HG03558 (cell line): ENCODE data around the gene NIM1K.
"Not testable (repeated sequence)": the region's sequence is repeated elsewhere in the genome, so short reads cannot be mapped to it uniquely, and the experiment has no call there.

Experiments
- ATAC-seq: cut with Tn5 transposase; IDR thresholded peaks from one replicate; pipeline ENCODE4 v1.9.1; 2021; ENCODE audit warnings: moderate number of reproducible peaks; ENCODE audit not compliant: unreplicated experiment; ENCODE audit errors: extremely low read depth

Gene NIM1K

DNA sequence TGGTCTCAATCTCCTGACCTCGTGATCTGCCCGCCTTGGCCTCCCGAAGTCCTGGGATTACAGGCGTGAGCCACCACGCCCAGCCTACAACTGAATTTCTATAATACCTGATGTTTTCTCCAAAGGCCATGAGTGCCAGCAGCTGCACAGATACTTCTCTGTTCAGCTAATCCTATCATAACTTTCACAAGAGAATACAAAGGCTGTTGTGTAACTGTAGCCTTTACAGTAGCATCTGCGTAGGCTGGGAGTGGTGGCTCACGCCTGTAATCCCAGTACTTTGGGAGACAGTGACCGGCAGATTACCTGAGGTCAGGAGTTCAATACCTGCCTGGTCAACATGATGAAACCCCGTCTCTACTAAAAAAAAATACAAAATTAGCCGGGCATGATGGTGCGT lies 8.9 kb upstream of the NIM1K start:
- not testable (repeated sequence) for ATAC-seq

DNA sequence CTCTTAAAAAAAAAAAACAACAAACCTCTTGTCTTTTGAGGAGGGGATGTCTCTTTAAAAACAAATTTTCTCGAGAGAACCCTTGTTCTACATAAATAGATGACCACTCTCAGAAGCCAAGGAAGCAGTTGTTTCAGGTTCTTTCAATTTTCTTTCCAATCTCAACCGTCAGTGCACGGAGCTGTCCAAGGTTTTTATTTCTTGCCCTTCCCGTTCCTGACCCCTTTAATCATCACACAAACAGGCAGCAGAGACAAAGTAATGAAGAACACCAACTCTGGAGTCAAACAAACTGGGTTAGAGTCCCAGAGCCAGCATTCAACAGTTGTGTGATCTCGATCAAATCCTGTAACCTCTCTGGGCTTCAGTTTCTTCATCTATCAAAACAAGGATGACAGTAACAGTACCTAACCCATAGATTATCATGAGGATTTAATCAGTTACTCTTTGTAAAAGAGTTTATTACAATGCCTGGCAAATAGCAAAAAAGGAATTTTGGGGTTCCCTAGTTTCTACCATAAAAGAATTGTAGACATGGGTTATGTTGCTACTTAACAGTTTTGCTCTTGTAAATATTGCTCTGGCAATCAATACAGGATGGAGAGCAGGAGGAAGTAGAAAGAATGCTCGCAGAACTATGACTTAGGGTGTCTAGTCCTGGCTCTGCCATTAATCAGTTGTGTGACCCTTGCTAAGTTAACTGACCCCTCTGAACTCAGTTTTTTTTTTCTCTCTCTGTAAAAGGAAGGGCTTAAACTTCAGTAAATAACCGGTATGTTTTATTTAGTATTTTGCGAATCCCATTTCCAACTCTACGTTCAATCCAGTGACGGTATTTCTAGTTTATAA lies 1.0 kb upstream of the NIM1K start:
- no peak for ATAC-seq

DNA sequence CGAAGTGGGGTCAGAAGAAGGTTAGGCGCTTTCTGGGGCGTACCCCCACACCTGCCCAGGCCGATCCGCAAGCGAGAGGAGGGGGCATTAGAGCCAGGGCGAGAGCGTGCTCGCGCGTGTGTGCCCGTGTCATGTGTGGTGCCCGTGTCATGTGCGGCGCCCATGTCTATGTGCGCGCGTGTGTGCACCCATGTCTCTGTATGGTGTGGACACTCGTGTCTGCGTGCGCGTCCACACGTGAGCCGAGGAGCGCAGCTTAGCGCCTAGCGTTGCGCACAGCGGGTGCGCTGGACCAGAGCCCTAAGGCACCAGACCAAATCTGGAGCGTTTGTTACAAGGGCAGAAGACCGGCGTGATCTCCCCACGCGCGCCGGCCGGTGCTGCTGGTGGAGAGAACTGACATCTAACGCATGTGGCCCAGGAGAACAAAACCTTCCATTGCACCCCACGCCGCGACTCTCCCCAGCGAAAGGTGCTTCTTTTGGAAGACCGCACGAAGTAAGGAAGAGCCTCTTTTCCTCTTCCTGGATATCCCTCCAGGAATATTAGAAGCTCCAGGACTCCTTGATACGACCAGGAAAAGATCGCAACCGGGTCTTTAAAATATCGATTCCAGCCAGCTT lies 644 bp downstream of the NIM1K start:
- peak; percentile 2 for ATAC-seq

DNA sequence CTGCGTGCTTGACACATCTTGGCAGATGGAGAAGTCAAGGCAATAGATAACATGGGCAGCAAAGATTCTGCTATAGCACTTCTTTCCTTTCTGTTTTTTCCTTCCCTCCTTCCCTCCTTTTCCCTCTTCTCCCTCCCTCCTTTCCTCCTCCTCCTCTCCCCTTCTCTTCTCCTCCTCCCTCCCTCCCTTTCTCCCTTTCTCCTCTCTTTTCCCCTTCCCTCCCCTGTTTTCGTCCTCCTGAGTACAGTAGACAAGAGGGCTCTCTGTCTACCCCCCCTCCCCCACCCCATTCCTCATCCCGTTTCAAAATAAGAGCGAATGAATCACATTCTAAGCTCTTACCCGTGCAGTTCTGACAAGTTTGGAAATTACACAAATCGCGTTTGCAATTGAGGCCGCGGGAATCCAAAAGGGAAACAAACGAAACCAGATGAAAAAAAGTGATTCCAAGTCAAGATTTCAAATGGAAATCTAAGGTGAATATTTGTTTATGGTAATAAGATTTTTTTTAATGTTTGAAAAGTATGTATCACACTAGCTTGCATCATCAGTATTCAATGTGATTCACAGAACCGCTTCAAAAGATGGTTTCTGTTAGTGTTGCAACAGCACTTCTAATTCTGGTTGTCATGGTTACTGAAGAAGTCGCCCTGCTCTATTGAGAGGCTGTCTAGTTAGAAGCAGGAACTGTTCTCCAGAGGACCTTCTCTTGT lies 1.3 kb downstream of the NIM1K start:
- peak; percentile 48 for ATAC-seq

DNA sequence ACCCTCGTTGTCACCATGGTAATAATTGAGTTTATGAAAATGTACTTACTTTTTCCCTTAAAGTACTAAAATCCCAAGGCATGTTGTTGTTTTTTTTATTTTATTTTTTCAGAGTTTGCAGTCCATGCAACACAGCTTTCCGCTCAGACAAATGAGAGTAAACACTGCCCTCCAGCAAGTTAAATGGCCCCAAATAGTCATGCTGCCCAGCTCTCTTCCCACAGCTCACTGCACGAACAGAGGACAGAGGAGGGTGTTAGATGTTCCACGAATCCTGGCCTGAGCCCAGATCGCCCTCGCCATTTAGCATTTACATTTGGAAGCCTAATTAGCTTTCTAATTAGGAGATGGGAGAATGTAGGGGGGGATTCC lies 1.9 kb downstream of the NIM1K start:
- ATAC-seq = no peak

DNA sequence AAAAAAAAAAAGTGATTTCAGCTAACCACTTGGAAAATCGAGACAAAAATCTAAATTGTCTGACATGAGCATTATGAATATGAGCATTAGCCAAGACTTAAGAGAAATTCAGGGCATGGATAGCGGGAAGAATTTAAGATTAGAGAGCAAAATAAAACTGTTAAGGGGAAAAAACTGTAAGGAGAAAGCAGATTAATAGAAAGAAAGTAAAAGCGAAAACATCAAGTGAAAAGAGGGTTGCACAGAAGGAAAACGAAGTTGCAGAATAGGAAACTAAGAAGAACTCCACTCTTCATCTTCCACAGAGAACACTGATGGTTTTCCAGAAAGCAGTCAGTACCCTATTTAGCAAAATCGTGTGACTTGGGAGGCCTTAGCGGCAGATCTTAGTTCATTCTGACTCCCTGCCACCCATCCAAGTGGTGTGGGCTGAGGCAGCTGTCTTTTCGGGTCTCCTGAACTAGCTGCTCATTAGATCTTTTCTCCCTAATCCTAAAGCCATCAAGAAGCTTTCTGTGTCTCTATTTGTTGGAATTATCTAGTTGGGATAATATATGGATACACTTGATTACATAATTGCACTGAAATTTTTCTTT lies 3.7 kb downstream of the NIM1K start:
- ATAC-seq = no peak

DNA sequence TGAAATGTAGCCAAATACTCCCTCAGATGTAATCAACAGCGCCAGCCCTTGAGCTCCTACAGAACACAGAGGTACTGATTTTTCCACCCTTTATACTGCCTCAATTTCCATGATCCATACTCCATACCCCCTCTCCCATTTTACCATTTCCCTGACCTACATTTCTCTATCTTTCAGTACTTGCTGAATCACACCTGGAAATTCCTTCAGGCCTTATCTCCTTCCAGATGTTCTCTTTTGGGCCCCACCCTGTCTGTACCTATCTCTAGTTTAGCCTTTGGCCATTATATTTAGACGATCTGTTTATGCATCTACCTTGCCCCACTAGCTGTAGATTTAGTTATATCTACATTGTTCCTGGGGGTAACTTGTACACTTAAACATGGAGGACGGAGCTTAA lies 5.5 kb downstream of the NIM1K start:
- ATAC-seq = no peak

DNA sequence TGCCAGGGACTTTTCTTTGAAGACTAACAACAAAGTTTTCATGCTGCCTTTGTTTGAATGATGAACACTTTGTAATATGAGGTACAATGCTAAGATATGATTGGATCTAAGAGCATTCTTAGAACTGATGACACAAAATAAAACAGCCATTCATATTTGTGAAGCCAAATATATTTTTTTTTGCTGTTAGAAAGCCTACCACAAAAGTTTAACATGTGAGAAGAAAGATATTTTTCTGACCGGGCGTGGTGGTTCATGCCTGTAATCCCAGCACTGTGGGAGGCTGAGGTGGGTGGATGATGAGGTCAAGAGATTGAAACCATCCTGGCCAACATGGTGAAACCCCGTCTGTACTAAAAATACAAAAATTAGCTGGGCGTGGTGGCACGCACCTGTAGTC lies 9.4 kb downstream of the NIM1K start:
- not testable (repeated sequence) for ATAC-seq

DNA sequence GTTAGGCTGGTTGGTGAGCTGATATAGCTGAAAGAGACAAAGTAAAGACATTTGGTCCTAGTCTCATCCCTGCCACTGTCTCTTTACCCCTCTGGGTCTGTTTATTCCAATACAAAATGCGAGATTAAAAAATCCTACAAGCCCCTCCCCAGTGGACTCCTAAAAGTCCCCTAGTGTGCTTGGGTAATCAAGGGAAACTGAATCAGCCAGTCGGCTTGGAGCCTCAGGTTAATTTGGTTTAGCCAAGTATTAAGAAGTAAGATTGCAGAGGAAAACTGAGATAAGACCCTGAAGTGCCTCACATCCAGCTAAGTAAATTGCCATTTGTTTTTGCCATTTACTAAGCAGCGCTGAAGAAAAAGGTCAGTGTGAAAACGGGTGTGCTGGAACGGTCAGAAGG lies 10.4 kb downstream of the NIM1K start:
- no peak for ATAC-seq

DNA sequence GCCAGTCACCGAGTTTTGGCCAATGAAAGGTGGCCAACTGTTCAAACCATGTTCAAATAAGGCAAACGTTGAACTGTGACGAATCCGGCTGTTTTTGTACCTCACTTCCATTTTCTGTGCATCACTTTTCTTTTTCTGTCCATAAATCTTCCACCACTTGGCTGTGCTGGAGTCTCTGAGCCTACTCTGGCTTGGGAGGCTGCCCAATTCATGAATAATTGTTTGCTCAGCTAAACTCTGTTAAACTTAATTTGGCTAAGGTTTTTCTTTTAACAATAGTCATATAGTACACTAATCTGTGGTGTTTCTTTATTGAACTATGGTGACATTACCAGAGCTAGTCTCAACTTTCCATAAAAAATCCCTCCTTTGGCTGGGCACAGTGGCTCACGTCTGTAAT lies 11.3 kb downstream of the NIM1K start:
- no peak for ATAC-seq

DNA sequence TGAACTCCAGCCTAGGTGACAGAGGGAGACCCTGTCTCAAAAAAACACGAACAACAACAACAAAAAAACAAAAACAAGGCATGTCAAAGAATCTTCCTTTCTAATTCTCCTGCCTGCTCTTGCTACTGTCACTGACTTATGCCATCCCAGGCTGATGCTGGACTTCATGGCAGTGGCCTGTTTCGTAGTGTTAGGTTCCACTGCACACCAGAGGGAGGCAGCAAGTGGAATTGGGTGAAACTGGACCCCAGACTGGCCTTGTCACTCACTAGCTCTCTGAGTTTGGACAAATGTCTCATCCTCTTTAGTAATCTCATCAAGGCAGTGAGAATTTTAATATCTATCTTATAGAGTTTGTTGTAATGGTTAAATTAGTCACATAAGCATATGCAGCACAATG lies 12.9 kb downstream of the NIM1K start:
- no peak for ATAC-seq

DNA sequence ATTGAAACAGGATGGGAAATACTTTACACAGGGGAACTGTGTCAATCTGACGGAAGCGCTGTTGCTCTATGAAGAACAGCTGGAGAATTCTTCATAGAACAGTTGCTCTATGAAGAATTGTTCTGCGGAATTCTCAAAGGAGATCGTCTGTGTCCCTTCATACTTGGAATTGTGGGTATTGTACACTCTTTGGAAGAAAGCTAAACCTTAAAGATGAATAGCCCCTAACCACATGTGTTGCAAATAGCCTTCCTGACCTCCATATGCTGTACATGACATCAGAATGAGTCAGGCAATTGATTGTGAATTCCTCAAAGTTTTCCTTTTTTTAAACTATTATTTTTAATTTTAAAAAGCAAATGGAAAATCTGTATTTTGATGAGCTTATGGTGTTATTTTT lies 15.6 kb downstream of the NIM1K start:
- no peak for ATAC-seq

DNA sequence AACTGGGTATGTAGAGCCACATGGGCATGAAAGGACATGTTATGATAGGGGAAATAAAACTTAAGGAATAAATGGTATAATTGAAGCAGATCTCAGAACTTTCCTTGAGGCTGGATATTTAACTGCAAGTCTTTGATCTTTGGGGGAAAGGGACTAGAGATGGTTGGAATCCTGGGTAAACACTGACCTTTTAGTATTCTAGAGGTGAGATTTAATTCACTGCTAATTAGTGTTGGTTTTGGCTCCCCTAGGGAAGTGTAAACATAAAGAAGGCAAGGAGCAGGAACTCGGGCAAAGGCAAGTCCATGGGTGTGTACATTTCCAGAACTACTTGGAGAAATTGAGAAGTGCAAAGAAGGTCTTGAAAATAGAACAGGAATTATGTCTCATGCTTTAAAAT lies 16.6 kb downstream of the NIM1K start:
- no peak for ATAC-seq

DNA sequence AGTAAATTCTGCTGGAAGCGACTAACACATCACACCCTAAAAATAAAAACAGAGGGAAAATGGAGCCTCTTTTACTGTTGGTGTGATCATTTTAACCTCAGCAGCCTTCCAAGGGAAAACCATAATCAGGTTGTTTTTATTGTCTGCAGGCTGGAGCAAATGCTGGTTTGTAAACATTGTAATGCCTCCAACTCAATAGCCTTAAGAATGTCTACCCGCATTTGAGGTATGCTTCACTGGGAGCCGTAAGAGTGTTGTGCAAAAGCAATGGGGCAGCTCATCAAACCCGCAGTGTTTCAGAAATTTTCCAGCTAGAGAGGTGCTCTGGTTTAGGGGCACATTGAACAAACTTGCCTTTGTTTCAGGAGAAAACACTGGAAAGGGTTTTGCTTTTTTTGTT lies 17.0 kb downstream of the NIM1K start:
- no peak for ATAC-seq

DNA sequence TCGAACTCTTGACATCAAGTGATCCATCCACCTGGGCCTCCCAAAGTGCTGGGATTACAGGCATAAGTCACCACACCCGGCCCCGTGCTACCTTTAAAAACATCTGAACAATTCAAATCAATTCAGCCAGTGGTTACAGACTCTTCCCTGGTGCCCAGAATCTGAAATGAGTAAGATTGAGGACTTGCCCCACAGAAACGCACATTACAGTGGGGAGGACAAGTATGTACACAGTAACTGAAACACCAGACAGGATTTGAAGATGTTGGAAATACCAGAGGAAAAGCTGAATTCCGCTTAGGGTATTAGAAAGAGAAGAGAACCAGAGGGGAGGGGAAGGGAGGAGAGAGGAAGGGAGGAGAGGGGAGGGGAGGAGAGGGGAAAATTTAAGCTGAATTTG lies 17.8 kb downstream of the NIM1K start:
- no peak for ATAC-seq

DNA sequence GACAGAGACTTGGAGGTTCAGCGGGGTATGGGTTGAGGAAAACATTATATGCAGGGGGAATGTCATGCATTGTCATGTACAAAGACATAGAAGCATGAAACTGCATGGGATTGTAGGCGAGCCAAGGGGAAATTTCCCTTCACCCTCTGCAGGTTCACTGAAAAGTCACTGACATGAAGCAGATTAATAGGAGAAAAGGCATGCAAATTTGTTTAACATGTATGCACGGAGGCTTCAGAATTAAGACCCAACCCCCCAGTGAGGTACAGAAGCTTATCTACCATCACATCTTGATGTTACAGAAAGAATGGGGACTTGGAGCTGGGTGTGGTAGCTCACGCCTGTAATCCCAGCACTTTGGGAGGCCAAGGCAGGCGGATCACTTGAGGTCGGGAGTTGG lies 18.5 kb downstream of the NIM1K start:
- no peak for ATAC-seq

DNA sequence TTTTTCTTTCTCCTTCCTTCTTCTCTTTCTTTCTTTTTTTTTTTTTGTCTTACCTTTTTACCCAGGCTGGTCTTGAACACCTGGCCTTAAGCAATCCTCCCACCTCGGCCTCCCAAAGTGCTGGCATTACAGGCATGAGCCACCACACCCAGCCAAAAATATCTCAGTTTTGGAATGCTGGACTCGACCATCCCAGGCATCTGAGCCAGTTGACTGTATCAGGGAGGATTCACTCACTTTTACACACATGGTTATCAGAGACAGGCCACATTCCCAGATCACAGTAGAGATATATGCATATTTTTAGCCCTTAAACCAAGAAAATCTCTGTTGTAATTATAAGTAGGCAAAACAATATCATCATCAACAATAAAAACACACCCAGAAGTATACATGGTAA lies 21.9 kb downstream of the NIM1K start:
- no peak for ATAC-seq

DNA sequence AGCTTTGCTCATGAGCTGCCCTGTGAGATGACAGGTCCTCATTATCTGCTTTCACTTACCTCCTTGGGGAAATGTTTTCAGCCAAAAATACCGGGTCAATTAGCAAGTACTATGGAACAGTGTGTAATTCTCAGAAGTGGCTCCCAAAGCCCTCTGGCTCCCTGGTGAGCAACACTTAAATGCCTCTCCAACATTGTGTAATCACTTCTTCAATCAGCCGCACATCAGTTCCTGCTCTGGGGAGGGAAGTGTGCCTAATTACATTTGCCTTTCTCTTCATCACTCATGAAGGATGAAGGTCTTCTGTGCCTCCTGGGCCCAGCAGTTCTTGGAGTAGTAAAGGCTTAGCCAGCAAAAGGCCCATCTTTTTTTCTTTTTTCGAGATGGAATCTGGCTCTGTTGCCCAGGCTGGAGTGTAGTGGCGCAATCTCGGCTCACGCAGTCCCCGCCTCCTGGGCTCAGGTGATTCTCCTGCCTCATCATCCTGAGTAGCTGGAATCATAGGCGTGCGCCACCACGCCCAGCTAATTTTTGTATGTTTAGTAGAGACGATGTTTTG lies 23.1 kb downstream of the NIM1K start:
- no peak for ATAC-seq

DNA sequence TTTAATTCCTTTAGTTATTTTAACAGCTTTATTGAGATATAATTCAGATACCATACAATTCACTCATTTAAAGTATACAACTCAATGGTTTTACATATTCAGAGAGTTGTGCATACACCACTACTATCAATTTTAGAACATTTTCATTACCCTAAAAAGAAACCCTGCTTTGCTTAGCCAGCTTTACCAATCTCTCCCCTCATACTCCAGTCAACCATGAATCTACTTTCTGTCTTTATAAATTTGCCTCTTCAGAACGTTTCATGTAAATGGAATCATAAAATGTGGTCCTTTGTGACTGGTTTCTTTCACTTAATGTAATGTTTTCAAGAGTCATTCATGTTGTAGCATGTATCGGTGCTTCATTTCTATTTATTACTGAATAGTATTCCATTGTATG lies 24.9 kb downstream of the NIM1K start:
- ATAC-seq = no peak

DNA sequence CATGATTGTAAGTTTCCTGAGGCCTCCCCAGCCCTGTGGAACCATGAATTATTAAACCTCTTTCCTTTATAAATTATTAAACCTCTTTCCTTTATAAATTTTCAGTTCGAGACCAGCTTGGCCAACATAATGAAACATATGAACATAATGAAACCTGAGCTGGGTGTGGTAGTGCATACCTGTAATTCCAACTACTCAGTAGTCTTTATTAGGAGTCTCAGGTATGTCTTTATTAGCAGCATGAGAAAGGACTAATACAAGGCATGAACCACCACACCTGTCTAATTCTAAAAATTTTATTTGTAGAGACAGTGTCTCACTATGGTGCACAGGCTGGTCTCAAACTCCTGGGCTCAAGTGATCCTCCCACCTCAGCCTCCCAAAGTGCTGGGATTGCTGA lies 27.1 kb downstream of the NIM1K start:
- no peak for ATAC-seq

DNA sequence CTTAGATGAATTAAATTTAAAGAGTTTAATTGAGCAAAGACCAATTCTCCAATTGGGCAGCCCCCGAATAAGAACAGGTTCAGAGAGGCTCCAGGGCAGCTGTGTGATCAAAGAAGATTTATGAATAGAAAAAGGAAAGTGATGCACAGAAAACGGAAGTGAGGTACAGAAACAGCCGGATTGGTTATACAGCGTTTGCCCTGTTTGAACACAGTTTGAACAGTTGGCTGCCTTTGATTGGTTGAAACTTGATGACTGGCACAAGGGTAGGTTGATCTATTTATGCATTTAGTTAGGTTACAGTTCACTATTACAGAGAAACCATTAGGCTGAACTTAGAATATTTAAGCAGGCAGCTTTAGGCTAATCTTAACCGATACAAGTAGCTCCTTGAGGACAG lies 29.5 kb downstream of the NIM1K start:
- no peak for ATAC-seq
